AG04449 (cell line): ENCODE data around the gene PDZD4.

Experiments used
- CTCF ChIA-PET: fragments of 350-600 bp; formaldehyde crosslinking; extraction: SDS; loops from one replicate; lab custom pipeline; 2021; ENCODE audit warnings: antibody characterized with exemption; lab: Yijun Ruan, JAX
- POLR2A ChIA-PET: fragments of 400-600, 350-600 bp; formaldehyde crosslinking; extraction: SDS; loops from one replicate; lab custom pipeline; 2020; ENCODE audit warnings: antibody characterized with exemption, inconsistent platforms; lab: Yijun Ruan, JAX
- DNase-seq: peaks from one replicate; pipeline ENCODE4 v3.0.0-alpha.2; 2010; ENCODE audit warnings: low read depth, low spot score
- H3K4me3 ChIP-seq: 2 replicates; pipeline ENCODE4 v1.5.1; 2011; ENCODE audit warnings: low read depth, mild to moderate bottlenecking, control low read depth, low read length
- TF ChIP-seq, protein P1 (sequence below): IDR thresholded peaks from one replicate; pipeline ENCODE4 v1.5.1; 2011; ENCODE audit warnings: mild to moderate bottlenecking, moderate library complexity, low read length, control low read depth, inconsistent platforms; ENCODE audit not compliant: insufficient read depth; ENCODE audit errors: missing control alignments

Gene PDZD4

DNA sequence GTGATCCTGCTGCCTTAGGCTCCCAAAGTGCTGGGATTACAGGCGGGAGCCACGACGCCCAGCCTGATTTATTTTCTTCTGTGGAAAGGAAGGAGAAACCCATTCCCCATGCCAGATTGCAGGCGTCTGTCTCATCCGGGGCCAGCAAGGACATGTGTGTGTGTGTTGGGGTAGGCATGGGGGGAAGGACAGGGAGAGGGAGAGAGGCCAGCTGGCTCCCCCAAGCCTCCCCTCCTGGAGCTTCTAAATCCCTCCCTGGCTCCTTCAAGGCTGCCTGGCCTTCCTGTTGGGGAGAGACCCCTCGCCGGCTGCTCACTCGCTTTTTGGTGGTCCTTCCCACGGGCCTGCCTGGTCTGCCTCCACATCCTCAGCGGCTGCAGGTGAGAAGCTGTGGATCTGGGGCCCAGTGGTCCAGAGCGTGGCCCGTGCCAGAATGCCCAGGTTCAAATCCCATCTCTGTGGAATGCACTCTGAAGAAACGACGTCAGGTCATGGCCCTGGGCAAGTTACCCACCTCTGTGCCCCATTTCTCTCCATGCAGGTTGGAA is 67.6 kb downstream of the PDZD4 start:
- no peak for DNase-seq
- no peak overlapping the region for H3K4me3 ChIP-seq
- ChIA-PET CTCF (interaction anchor here (1.0 to 10.0 kb wide), 10 partner anchors 8 to 206 kb away, joined by 3 to 230 read pairs (median 5); partner anchors contain the start of genes ARHGAP4 and RENBP), POLR2A (no interaction called here)
- TF ChIP-seq, protein P1, sequence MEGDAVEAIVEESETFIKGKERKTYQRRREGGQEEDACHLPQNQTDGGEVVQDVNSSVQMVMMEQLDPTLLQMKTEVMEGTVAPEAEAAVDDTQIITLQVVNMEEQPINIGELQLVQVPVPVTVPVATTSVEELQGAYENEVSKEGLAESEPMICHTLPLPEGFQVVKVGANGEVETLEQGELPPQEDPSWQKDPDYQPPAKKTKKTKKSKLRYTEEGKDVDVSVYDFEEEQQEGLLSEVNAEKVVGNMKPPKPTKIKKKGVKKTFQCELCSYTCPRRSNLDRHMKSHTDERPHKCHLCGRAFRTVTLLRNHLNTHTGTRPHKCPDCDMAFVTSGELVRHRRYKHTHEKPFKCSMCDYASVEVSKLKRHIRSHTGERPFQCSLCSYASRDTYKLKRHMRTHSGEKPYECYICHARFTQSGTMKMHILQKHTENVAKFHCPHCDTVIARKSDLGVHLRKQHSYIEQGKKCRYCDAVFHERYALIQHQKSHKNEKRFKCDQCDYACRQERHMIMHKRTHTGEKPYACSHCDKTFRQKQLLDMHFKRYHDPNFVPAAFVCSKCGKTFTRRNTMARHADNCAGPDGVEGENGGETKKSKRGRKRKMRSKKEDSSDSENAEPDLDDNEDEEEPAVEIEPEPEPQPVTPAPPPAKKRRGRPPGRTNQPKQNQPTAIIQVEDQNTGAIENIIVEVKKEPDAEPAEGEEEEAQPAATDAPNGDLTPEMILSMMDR: no peak

DNA sequence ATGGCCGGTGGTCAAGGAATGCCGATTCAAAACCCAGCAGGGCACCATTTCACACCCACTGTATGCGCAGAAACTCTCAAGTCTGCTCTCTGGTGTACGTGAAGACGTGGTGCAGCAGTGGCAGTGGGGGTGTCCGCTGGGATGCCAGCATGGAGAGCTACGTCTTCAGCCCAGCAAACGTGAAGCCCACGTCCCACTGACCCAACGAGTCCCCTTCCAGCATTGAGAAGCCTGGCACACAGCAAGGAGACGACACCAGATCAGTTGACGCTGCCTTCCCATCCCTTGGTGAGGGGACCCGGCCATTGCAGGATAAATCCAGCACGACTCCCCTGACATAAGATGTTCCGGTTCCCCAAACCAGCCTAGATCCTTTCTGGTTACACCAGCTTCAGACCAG is 68.5 kb downstream of the PDZD4 start:
- ChIA-PET POLR2A (no interaction called here), CTCF (interaction anchor here (2.0 to 10.0 kb wide), 2 partner anchors 11 to 187 kb away, joined by 4 to 230 read pairs; partner anchors contain the start of gene RENBP)
- DNase-seq: no peak

DNA sequence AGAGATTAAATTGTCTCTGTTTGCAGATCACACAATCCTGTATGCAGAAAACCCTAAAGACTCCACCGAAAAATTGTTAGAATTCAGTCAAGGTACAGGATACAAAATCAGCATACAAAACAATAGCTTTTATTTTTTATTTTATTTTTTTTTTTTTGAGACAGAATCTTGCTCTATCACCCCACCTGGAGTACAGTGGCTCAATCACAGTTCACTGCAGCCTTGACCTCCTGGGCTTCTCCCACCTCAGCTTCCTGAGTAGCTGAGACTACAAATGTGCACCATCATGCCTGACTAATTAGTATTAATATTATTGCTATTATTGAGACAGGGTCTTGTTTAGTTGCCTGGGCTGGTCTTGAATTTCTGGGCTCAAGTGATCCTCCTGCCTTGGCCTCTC is 75.2 kb downstream of the PDZD4 start:
- H3K4me3 ChIP-seq: no peak overlapping the region
- TF ChIP-seq, protein P1: no peak
- ChIA-PET CTCF (interaction anchor here (0.6 to 3.4 kb wide), 6 partner anchors 8 to 365 kb away, joined by 3 to 19 read pairs (median 4); partner anchors contain the start of gene PLXNB3), POLR2A (no interaction called here)
- no peak for DNase-seq

More for the DNA sequence above, 68.5 kb downstream of the PDZD4 start:
- TF ChIP-seq, protein P1: no peak
- H3K4me3 ChIP-seq: no peak overlapping the region
